SJCRH30 (cell line): ENCODE measurements around the gene ZNF284. TPM values are rescaled to one million over a fixed set of nuclear protein-coding genes. Genes with fewer than 3 reads are reported as not detected.

Experiments
- DNase-seq, 2 experiments: peaks; one replicate each; pipeline ENCODE4 v3.0.0-alpha.2; 2015 to 2020
- H3K27ac ChIP-seq: fragments of 250-450 bp; sonication (Bioruptor Pico); 2 replicates; pipeline ENCODE4 v1.5.1; 2020; ENCODE audit warnings: mild to moderate bottlenecking, moderate library complexity
- H3K27me3 ChIP-seq: fragments of 250-450 bp; sonication (Bioruptor Pico); 2 replicates; pipeline ENCODE4 v1.5.1; 2020; ENCODE audit warnings: mild to moderate bottlenecking, moderate library complexity
- H3K36me3 ChIP-seq: fragments of 250-450 bp; sonication (Bioruptor Pico); 2 replicates; pipeline ENCODE4 v1.5.1; 2020; ENCODE audit warnings: mild to moderate bottlenecking, moderate library complexity
- H3K4me1 ChIP-seq: fragments of 250-450 bp; sonication (Bioruptor Pico); 2 replicates; pipeline ENCODE4 v1.5.1; 2020; ENCODE audit warnings: mild to moderate bottlenecking, moderate library complexity
- H3K4me3 ChIP-seq: fragments of 250-450 bp; sonication (Bioruptor Pico); 2 replicates; pipeline ENCODE4 v1.5.1; 2020; ENCODE audit warnings: mild to moderate bottlenecking, moderate library complexity
- H3K9me3 ChIP-seq: fragments of 250-450 bp; sonication (Bioruptor Pico); replicated peaks from 2 replicates; pipeline ENCODE4 v1.5.1; 2020; ENCODE audit warnings: mild to moderate bottlenecking, moderate library complexity
- total RNA-seq: library from RNA; depleted of rRNA; stranded (reverse); fragments of >200 nt; shearing (Covaris generic); gene quantifications from 2 replicates; pipeline ENCODE4 v1.2.3, GENCODE V29; 2014; rRNA removed

ZNF284 gene
- total RNA-seq, result 4.0 and 4.7 TPM in 2 replicates

- peak within 1 kb of the TSS; percentile 67 for H3K4me3 ChIP-seq
- peaks cover 10% of the 10 kb centered on the region; the same call in 1 of the 2 replicates for H3K36me3 ChIP-seq
- no peaks in the 10 kb centered on the region for H3K27me3 ChIP-seq
- no peaks in the 10 kb centered on the region for H3K4me1 ChIP-seq
- peak; percentile 91 to 95 for DNase-seq
- no peaks in the 10 kb centered on the region; the same call in 1 of the 2 replicates for H3K9me3 ChIP-seq
- H3K27ac ChIP-seq, result peak within 1 kb of the TSS; percentile 49
These were observed at the start of gene ZNF284 for GRCh38 chr19:44071824-44072542. TSS of gene ZNF284 (plus strand) at chr19:44072159. CDS start at chr19:44076390, 4,231 bp downstream.

- Histone ChIP-seq H3K4me1 (peaks cover 4% of the 10 kb centered on the region; the same call in 1 of the 2 replicates), H3K27me3 (no peaks in the 10 kb centered on the region), H3K9me3 (no peaks in the 10 kb centered on the region), H3K27ac (peak overlapping the region; percentile 65), H3K36me3 (peaks cover 20% of the 10 kb centered on the region), H3K4me3 (peak overlapping the region; percentile 83)
- DNase-seq, result no peak
These were observed 47.1 kb upstream of the ZNF284 start for GRCh38 chr19:44024900-44025216.

GRCh38 chr19:44025217-44025936, 46.6 kb upstream of the ZNF284 start, which contains the start of gene ZNF222:
TSS of gene ZNF222 (plus strand) at chr19:44025379. CDS start at chr19:44025437, 58 bp downstream.
- H3K9me3 ChIP-seq, result no peaks in the 10 kb centered on the region
- H3K27me3 ChIP-seq, result no peaks in the 10 kb centered on the region
- H3K4me1 ChIP-seq, result peaks cover 4% of the 10 kb centered on the region; the same call in 1 of the 2 replicates
- DNase-seq, result peak; percentile 80 to 86
- peak within 1 kb of the TSS; percentile 65 for H3K27ac ChIP-seq
- H3K4me3 ChIP-seq, result peak within 1 kb of the TSS; percentile 83
- peaks cover 24% of the 10 kb centered on the region for H3K36me3 ChIP-seq

GRCh38 chr19:44026622-44027021, 45.3 kb upstream of the ZNF284 start:
- no peak for DNase-seq
- Histone ChIP-seq H3K4me1 (peaks cover 4% of the 10 kb centered on the region; the same call in 1 of the 2 replicates), H3K36me3 (peaks cover 34% of the 10 kb centered on the region), H3K9me3 (no peaks in the 10 kb centered on the region; the same call in 1 of the 2 replicates), H3K27ac (no peak overlapping the region), H3K4me3 (no peak overlapping the region), H3K27me3 (no peaks in the 10 kb centered on the region)

GRCh38 chr19:44032001-44032610, 39.9 kb upstream of the ZNF284 start:
- peaks cover 7% of the 10 kb centered on the region for H3K9me3 ChIP-seq
- no peaks in the 10 kb centered on the region for H3K27me3 ChIP-seq
- H3K36me3 ChIP-seq, result peaks cover 45% of the 10 kb centered on the region

GRCh38 chr19:44042147-44042546, 29.8 kb upstream of the ZNF284 start:
- H3K36me3 ChIP-seq, result no peaks in the 10 kb centered on the region
- DNase-seq, result no peak
- no peaks in the 10 kb centered on the region for H3K4me1 ChIP-seq
- peaks cover 6% of the 10 kb centered on the region; the same call in 1 of the 2 replicates for H3K9me3 ChIP-seq
- H3K4me3 ChIP-seq, result no peak overlapping the region
- H3K27me3 ChIP-seq, result no peaks in the 10 kb centered on the region
- no peak overlapping the region for H3K27ac ChIP-seq

More at GRCh38 chr19:44032001-44032610, 39.9 kb upstream of the ZNF284 start:
- no peak for DNase-seq
- H3K4me1 ChIP-seq, result no peaks in the 10 kb centered on the region
- no peak overlapping the region for H3K4me3 ChIP-seq
- no peak overlapping the region for H3K27ac ChIP-seq

GRCh38 chr19:44050740-44051649, 21.0 kb upstream of the ZNF284 start:
- no peak for DNase-seq
- H3K4me1 ChIP-seq, result no peaks in the 10 kb centered on the region
- peaks cover 8% of the 10 kb centered on the region; the same call in 1 of the 2 replicates for H3K9me3 ChIP-seq
- peak overlapping the region; percentile 72 for H3K4me3 ChIP-seq
- H3K27ac ChIP-seq, result no peak overlapping the region
- peaks cover 9% of the 10 kb centered on the region for H3K36me3 ChIP-seq
- no peaks in the 10 kb centered on the region for H3K27me3 ChIP-seq

- H3K36me3 ChIP-seq, result peaks cover 11% of the 10 kb centered on the region
- peak within 1 kb of the TSS; percentile 72 for H3K4me3 ChIP-seq
- DNase-seq, result peak; percentile 94 to 96
- no peaks in the 10 kb centered on the region for H3K27me3 ChIP-seq
- peaks cover 8% of the 10 kb centered on the region; the same call in 1 of the 2 replicates for H3K9me3 ChIP-seq
- no peaks in the 10 kb centered on the region for H3K4me1 ChIP-seq
- H3K27ac ChIP-seq, result peak within 1 kb of the TSS; percentile 40; the same call in 1 of the 2 replicates
These were observed 20.1 kb upstream of the ZNF284 start, which contains the start of gene ZNF223 for GRCh38 chr19:44051650-44052402. TSS of gene ZNF223 (plus strand) at chr19:44052036. CDS start at chr19:44055177, 3,141 bp downstream.

GRCh38 chr19:44055870-44056269, 16.1 kb upstream of the ZNF284 start:
- Histone ChIP-seq H3K4me1 (no peaks in the 10 kb centered on the region), H3K4me3 (no peak overlapping the region), H3K27ac (no peak overlapping the region), H3K36me3 (peaks cover 14% of the 10 kb centered on the region), H3K27me3 (no peaks in the 10 kb centered on the region), H3K9me3 (0 out of 2 replicates have a peak, but pooled peaks cover 3% of the 10 kb centered on the region)
- DNase-seq, result no peak

- no peaks in the 10 kb centered on the region for H3K4me1 ChIP-seq
- H3K27ac ChIP-seq, result no peak overlapping the region
- H3K36me3 ChIP-seq, result peaks cover 20% of the 10 kb centered on the region
- no peak overlapping the region for H3K4me3 ChIP-seq
- 0 out of 2 replicates have a peak, but pooled peaks cover 3% of the 10 kb centered on the region for H3K9me3 ChIP-seq
- no peaks in the 10 kb centered on the region for H3K27me3 ChIP-seq
- DNase-seq, result no peak
These were observed 12.7 kb upstream of the ZNF284 start for GRCh38 chr19:44059229-44059628.

GRCh38 chr19:44061038-44061437, 10.9 kb upstream of the ZNF284 start:
- no peak for DNase-seq
- Histone ChIP-seq H3K4me1 (no peaks in the 10 kb centered on the region), H3K36me3 (peaks cover 23% of the 10 kb centered on the region), H3K4me3 (no peak overlapping the region), H3K27me3 (no peaks in the 10 kb centered on the region), H3K9me3 (peaks cover 7% of the 10 kb centered on the region; the same call in 1 of the 2 replicates), H3K27ac (no peak overlapping the region)

GRCh38 chr19:44066305-44066704, 5.7 kb upstream of the ZNF284 start:
- H3K27me3 ChIP-seq, result no peaks in the 10 kb centered on the region
- H3K9me3 ChIP-seq, result peaks cover 13% of the 10 kb centered on the region
- DNase-seq, result no peak
- no peak overlapping the region for H3K4me3 ChIP-seq
- no peak overlapping the region for H3K27ac ChIP-seq
- no peaks in the 10 kb centered on the region for H3K4me1 ChIP-seq
- peaks cover 36% of the 10 kb centered on the region for H3K36me3 ChIP-seq

- peaks cover 29% of the 10 kb centered on the region for H3K36me3 ChIP-seq
- no peak overlapping the region for H3K27ac ChIP-seq
- H3K27me3 ChIP-seq, result no peaks in the 10 kb centered on the region
- no peak overlapping the region for H3K4me3 ChIP-seq
- H3K9me3 ChIP-seq, result peaks cover 13% of the 10 kb centered on the region
- no peaks in the 10 kb centered on the region for H3K4me1 ChIP-seq
- DNase-seq, result no peak
These were observed 2.5 kb upstream of the ZNF284 start for GRCh38 chr19:44069415-44069814.
